ENCODE results near the gene LGMN. TPM values are rescaled to one million over a fixed set of nuclear protein-coding genes. Genes with fewer than 3 reads are reported as not detected.

The LGMN gene
- total and polyA plus RNA-seq, 8 donors = 18.5 to 60.1 (median 33.0) TPM

DNA sequence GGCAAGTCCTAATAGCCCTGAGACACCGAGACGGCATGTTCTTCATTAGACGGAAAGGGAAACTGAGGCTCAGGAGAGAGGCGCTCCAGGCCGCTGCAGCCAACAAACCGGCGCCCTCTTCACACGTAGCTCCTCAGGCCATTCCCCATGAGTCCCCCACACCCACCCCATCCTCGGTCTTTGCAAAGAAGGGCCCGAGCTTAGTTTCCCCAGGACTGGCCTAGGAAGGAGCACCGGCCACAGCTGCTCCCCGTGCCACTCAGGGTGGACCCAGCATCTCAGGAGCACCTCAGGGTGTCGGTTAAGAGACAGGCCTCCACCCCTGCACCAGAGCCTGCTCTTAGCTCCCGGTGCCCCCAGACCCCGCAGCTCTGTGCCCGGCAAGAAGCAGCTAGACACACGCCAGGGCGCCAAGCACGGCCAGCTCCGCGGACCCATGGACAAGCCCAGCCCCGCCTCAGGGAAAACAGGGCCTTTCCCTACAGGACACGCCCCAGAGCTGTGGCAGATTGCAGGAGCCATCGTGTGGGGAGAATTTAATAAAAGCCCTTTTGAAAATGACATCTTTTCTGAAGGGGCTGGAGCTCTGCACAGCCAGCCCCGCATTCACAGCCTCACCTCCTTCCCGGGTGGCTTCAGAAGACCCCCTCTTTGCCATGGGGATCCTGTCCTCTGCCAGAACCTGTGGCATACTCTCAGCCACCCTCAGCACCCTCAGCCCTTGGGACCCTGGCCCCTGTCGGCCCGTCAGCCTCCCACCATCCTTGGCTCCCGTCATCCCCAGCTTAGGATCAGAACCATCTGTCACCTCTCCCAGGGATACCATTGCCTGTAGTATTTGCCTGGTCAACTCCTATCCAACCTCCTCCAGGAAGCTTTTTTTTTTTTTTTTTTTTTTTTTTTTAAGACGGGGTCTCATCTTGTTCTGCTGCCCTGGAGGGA, 59.7 kb downstream of the LGMN start:
- TF ChIP-seq, protein P1, sequence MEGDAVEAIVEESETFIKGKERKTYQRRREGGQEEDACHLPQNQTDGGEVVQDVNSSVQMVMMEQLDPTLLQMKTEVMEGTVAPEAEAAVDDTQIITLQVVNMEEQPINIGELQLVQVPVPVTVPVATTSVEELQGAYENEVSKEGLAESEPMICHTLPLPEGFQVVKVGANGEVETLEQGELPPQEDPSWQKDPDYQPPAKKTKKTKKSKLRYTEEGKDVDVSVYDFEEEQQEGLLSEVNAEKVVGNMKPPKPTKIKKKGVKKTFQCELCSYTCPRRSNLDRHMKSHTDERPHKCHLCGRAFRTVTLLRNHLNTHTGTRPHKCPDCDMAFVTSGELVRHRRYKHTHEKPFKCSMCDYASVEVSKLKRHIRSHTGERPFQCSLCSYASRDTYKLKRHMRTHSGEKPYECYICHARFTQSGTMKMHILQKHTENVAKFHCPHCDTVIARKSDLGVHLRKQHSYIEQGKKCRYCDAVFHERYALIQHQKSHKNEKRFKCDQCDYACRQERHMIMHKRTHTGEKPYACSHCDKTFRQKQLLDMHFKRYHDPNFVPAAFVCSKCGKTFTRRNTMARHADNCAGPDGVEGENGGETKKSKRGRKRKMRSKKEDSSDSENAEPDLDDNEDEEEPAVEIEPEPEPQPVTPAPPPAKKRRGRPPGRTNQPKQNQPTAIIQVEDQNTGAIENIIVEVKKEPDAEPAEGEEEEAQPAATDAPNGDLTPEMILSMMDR (IDR thresholded peaks at IDR 0.05) = no peak
- Histone ChIP-seq H3K27me3 (no peaks in the 10 kb centered on the region), H3K27ac (peak overlapping the region; percentile 4 to 71 (median 66)), H3K4me1 (peaks cover 13 to 24% (median 13%) of the 10 kb centered on the region in 3 donors), H3K9me3 (no peaks in the 10 kb centered on the region), H3K36me3 (no peaks in the 10 kb centered on the region), H3K4me3 (peak overlapping the region in 3 of 4 donors; percentile 31 to 54 (median 39))
- intact Hi-C loops (cut with DNase I) = no loop called here
- WGBS, 2 donors = 66 to 70% methylated on average over 30 of the region's 30 CpGs
- ATAC-seq (peak in 2 of 4 donors; percentile 16 to 21), FAIRE-seq (no peak), DNase-seq (peak; percentile 37 to 84 (median 52))

DNA sequence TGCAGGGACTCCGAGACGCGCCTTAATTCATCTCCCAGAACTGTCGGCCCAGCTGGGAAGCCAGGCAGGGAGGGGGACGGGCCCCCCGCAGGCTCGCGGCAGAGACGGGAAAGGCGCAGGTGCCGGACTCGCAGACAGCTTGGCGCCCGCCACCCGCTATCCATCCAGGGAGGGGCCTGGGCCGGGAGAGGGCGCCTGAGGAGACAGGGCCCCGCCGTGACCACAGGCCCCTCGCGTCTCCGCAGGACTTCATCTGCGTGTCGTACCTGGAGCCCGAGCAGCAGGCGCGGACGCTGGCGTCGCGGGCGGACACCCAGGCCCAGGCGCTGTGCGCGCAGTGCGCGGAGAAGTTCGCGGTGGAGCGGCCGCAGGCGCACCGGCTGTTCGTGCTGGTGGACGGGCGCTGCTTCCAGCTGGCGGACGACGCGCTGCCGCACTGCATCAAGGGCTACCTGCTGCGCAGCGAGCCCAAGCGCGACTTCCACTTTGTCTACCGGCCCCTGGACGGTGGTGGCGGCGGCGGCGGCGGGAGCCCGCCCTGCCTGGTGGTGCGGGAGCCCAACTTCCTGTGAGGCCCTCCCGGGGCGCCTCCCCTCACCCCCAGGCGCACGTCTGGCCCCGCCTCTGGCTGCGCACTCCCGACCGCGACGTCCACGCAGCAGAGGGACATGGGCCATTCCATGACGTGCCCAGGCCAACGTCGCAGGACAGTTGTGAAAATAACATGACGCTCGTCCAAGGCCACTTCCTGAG, 60.6 kb downstream of the LGMN start:
- FAIRE-seq = no peak
- H3K4me3 ChIP-seq = peak overlapping the region; percentile 31 to 54 (median 37)
- WGBS, 2 donors = 10 to 16% methylated on average over 73 to 80 of the region's 80 CpGs
- DNase-seq = peak; percentile 59 to 83 (median 70)
- H3K9me3 ChIP-seq = no peaks in the 10 kb centered on the region
- ATAC-seq = peak; percentile 51 to 61 (median 56)
- peak overlapping the region; percentile 4 to 71 (median 66) for H3K27ac ChIP-seq
- H3K27me3 ChIP-seq = no peaks in the 10 kb centered on the region
- peaks cover 8 to 16% (median 9%) of the 10 kb centered on the region in 3 donors for H3K4me1 ChIP-seq
- intact Hi-C loops (cut with DNase I) = no loop called here
- TF ChIP-seq, protein P1 (IDR thresholded peaks at IDR 0.05) = no peak
- no peaks in the 10 kb centered on the region for H3K36me3 ChIP-seq

DNA sequence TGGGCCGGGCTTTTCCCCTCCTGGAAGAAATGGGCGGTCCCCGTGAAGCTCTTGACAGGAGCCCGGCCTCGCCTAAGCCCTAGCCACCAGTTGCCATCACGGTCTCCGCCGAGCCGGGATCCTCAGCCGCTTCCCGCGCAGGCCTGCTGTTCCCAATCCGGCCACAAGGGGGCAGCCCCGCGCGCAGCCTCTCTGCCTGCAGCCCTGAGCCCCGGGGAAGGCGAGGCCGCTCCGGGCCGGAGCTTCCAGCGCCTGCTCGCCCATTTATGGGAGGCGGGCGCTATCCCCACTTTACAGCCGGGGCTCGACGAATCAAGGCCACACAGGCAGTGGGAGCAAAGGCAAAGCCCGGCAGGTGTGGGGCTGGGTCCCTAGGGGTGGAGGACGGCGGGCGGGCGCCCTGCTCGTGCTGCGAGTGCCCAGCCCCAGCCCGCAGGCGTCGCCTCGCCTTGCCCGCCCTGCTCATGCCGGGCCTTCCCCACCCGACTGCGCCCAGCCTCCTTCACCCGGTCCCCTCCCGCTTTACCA, 61.5 kb downstream of the LGMN start:
- Histone ChIP-seq H3K36me3 (no peaks in the 10 kb centered on the region), H3K27me3 (no peaks in the 10 kb centered on the region), H3K4me1 (peaks cover 0 to 8% (median 0%) of the 10 kb centered on the region in 3 donors), H3K4me3 (peak overlapping the region; percentile 31 to 54 (median 37)), H3K9me3 (no peaks in the 10 kb centered on the region), H3K27ac (peak overlapping the region in 1 of 4 donors; percentile 68)
- WGBS, 2 donors = 5 to 9% methylated on average over 36 to 45 of the region's 45 CpGs
- ATAC-seq = peak; percentile 76 to 90 (median 85)
- TF ChIP-seq, protein P1 (IDR thresholded peaks at IDR 0.05) = peak; percentile 98 to 100 (median 99)
- DNase-seq = peak; percentile 67 to 98 (median 86)
- intact Hi-C loops (cut with DNase I) = no loop called here
- no peak for FAIRE-seq

DNA sequence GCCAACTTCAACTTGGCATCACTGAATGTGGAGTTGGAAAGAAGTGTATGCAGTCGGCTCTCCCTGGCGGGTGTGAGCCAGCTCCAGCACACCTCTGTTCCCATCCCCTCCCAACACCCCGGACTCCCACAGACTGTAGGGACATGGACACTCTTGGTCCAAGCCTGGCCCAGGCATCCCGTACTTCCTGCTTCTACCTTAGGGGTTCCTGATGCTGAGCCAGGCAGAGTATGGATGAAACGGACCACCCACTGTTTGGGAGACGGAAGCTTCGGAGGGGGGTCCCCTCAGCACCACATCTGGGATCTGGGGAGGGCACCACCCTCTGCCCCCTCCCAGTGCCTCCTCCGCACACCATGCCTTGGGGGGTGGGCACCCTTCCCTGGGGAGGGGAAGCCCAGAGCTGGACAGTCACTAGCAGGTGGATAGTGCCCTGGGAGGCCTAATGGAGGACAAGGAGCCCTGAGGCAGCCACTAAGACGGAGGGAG, 62.0 kb downstream of the LGMN start:
- Histone ChIP-seq H3K4me3 (peak overlapping the region in 3 of 4 donors; percentile 31 to 54 (median 39)), H3K27ac (no peak overlapping the region), H3K9me3 (no peaks in the 10 kb centered on the region), H3K36me3 (no peaks in the 10 kb centered on the region), H3K4me1 (peaks cover 0 to 8% (median 0%) of the 10 kb centered on the region in 3 donors), H3K27me3 (no peaks in the 10 kb centered on the region)
- DNase-seq (no peak), ATAC-seq (no peak), FAIRE-seq (no peak)
- TF ChIP-seq, protein P1 (IDR thresholded peaks at IDR 0.05) = no peak
- intact Hi-C loops (cut with DNase I) = no loop called here
- 57 to 65% methylated on average over 9 of the region's 9 CpGs for WGBS, 2 donors
